ENCODE results near the gene TECPR1. TPM values are rescaled to one million over a fixed set of nuclear protein-coding genes. Genes with fewer than 3 reads are reported as not detected.

The TECPR1 gene
- total and polyA plus RNA-seq, 2 of the 8 experiments (the other 6 are each of a cell fraction or from before 2014, with no cell fraction given), result 1.3 to 11.1 TPM

- H3K4me1 ChIP-seq (replicated peaks in 1 of 4; ENCODE audit: control insufficient read depth in 3 of 4, insufficient read depth in 4 of 4, low read length in 3 of 4), result no peaks in the 10 kb centered on the region; a peak in 1 of 7 replicates
- no peak overlapping the region for H3K56ac ChIP-seq (replicated peaks; ENCODE audit: insufficient read length, low read depth, low read length)
- H2AK5ac ChIP-seq (ENCODE audit: low read depth, low read length), result no peak overlapping the region
- H3K18ac ChIP-seq (ENCODE audit: extremely low read depth, low read length), result no peak overlapping the region
- 62% methylated on average over 16 of the region's 17 CpGs; no CpG with 5 or more reads in 1 of the 2 experiments for WGBS, 2 experiments (ENCODE audit: extremely low coverage in 1 of 2, insufficient coverage in 1 of 2, insufficient read length in 1 of 2, insufficient replicate concordance in 2 of 2, low coverage in 1 of 2, low lambda C conversion rate in 2 of 2, missing lambda C conversion rate in 1 of 2)
- H2BK15ac ChIP-seq (ENCODE audit: low read length), result no peak overlapping the region
- ChIA-PET CTCF (ENCODE audit: partially characterized antibody) (interaction anchor here (0.7 to 15.9 kb wide), 47 partner anchors 9 to 322 kb away, joined by 3 to 476 read pairs (median 4); partner anchors contain the start of gene LMTK2), POLR2A (ENCODE audit: partially characterized antibody) (interaction anchor here (0.9 to 1.6 kb wide), 3 partner anchors 39 to 296 kb away, joined by 3 to 12 read pairs (median 4); partner anchors contain the start of gene ASNS)
- H3K4me2 ChIP-seq (ENCODE audit: insufficient read depth in 1 of 2, low read depth in 2 of 2, low read length in 2 of 2), result no peak overlapping the region
- H3K79me2 ChIP-seq (ENCODE audit: control insufficient read depth in 1 of 2, insufficient read depth in 2 of 2, low read length in 2 of 2), result 0 out of 4 replicates have a peak, but pooled peaks cover 0 to 4% of the 10 kb centered on the region in 2 experiments
- H2BK120ac ChIP-seq (replicated peaks; ENCODE audit: low read depth, low read length), result no peak overlapping the region
- H3K14ac ChIP-seq (ENCODE audit: insufficient read length), result no peak overlapping the region
- no peak overlapping the region for H3K4me3 ChIP-seq (ENCODE audit: extremely low read depth in 1 of 4, insufficient read depth in 2 of 4, low read depth in 3 of 4, low read length in 4 of 4)
- no peak overlapping the region for H4K91ac ChIP-seq (replicated peaks; ENCODE audit: insufficient read length, low read length)
- no peaks in the 10 kb centered on the region for H3K23me2 ChIP-seq (ENCODE audit: low read depth, low read length)
- no peak overlapping the region for H4K5ac ChIP-seq (ENCODE audit: insufficient read length, low read depth, low read length)
- H3K9me3 ChIP-seq (ENCODE audit: insufficient read depth in 2 of 2, low read depth in 1 of 2, low read length in 1 of 2), result no peaks in the 10 kb centered on the region
- no peak overlapping the region for H2BK5ac ChIP-seq (ENCODE audit: low read depth, low read length)
- FAIRE-seq (peak; percentile 78), DNase-seq (ENCODE audit: low read depth in 1 of 2, low spot score in 2 of 2) (peak; percentile 39 to 78)
- H3K9ac ChIP-seq (replicated peaks in 1 of 4; ENCODE audit: extremely low read depth in 1 of 4, low read depth in 3 of 4, low read length in 3 of 4), result no peak overlapping the region; a peak in 1 of 7 replicates
- peaks cover 6 to 13% of the 10 kb centered on the region in 2 experiments for H4K20me1 ChIP-seq (replicated peaks in 1 of 2; ENCODE audit: control insufficient read depth in 1 of 2, insufficient read depth in 2 of 2, low read length in 2 of 2)
- no peak overlapping the region for H3K23ac ChIP-seq (ENCODE audit: insufficient read length)
- H2BK12ac ChIP-seq (ENCODE audit: low read depth, low read length), result no peak overlapping the region
- no peak overlapping the region for H3K27ac ChIP-seq (ENCODE audit: low read depth, low read length)
- no peaks in the 10 kb centered on the region for H3K27me3 ChIP-seq (replicated peaks in 1 of 4; ENCODE audit: control insufficient read depth in 3 of 4, extremely low read depth in 1 of 4, insufficient read depth in 3 of 4, low read length in 3 of 4)
- no peak overlapping the region for H2BK20ac ChIP-seq (ENCODE audit: low read length)
- H3K4ac ChIP-seq (replicated peaks; ENCODE audit: insufficient read length, low read depth, low read length), result no peak overlapping the region
- H4K8ac ChIP-seq (ENCODE audit: extremely low read depth, insufficient read depth, low read length), result no peak overlapping the region; the same call in 1 of the 2 replicates
- peaks cover 8% of the 10 kb centered on the region for H3K79me1 ChIP-seq (ENCODE audit: low read depth, low read length)
- H2AFZ ChIP-seq (ENCODE audit: low read length), result no peak overlapping the region
- H3K36me3 ChIP-seq (ENCODE audit: control insufficient read depth in 2 of 4, insufficient read depth in 4 of 4, low read length in 3 of 4), result peaks cover 0 to 11% (median 3%) of the 10 kb centered on the region in 4 experiments; a peak in 6 of 8 replicates
- TF ChIP-seq SAP30 (IDR thresholded peaks at IDR 0.05; ENCODE audit: insufficient read depth, insufficient replicate concordance, low read length), result no peak
- no peak for TF ChIP-seq POLR2AphosphoS5 (IDR thresholded peaks at IDR 0.05; ENCODE audit: low read depth, low read length)
- no peak for TF ChIP-seq SIN3A (conservative IDR thresholded peaks at IDR 0.05 in 1 of 2, IDR thresholded peaks at IDR 0.05 in 1 of 2; ENCODE audit: low read depth in 1 of 2, low read length in 2 of 2)
- TF ChIP-seq JUN (IDR thresholded peaks at IDR 0.05; ENCODE audit: low read depth, low read length), result peak; percentile 80
- TF ChIP-seq KDM1A (IDR thresholded peaks at IDR 0.05; ENCODE audit: borderline replicate concordance, low read length), result no peak
- TF ChIP-seq EGR1 (IDR thresholded peaks at IDR 0.05; ENCODE audit: borderline replicate concordance, low read depth, low read length), result no peak
- no peak for TF ChIP-seq TAF7 (optimal IDR thresholded peaks at IDR 0.05; ENCODE audit: borderline replicate concordance, low read depth, low read length)
- no peak for TF ChIP-seq PHF8 (conservative IDR thresholded peaks at IDR 0.05; ENCODE audit: low read depth, low read length)
- TF ChIP-seq, protein P1, sequence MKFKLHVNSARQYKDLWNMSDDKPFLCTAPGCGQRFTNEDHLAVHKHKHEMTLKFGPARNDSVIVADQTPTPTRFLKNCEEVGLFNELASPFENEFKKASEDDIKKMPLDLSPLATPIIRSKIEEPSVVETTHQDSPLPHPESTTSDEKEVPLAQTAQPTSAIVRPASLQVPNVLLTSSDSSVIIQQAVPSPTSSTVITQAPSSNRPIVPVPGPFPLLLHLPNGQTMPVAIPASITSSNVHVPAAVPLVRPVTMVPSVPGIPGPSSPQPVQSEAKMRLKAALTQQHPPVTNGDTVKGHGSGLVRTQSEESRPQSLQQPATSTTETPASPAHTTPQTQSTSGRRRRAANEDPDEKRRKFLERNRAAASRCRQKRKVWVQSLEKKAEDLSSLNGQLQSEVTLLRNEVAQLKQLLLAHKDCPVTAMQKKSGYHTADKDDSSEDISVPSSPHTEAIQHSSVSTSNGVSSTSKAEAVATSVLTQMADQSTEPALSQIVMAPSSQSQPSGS (IDR thresholded peaks at IDR 0.05; ENCODE audit: low read length), result 0 out of 2 replicates have a peak, but pooled peaks have one; percentile 41
These were observed 83.7 kb downstream of the TECPR1 start for GRCh38 chr7:98168181-98168903.
